ENCODE results near the gene CCNG2.

DNA sequence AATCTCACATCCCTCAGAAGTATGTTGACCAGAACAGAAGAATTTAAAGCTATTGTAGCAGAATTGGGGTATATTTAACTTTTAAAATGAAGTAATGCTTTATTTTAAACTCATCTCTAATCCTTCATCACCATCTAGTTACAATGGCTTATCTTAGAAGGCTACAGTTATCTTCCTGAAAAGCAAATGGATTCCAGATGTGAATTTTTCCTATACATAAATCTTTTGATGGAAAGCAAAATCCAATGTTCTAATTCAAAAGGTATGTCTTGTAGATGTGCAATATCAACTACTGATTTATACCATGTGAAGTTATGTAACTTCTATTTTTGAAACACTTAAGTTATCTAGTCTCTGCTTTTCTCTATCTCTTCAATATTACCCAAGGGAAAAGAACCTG lies 47.6 kb downstream of the CCNG2 start:
- TF ChIP-seq, protein P1, sequence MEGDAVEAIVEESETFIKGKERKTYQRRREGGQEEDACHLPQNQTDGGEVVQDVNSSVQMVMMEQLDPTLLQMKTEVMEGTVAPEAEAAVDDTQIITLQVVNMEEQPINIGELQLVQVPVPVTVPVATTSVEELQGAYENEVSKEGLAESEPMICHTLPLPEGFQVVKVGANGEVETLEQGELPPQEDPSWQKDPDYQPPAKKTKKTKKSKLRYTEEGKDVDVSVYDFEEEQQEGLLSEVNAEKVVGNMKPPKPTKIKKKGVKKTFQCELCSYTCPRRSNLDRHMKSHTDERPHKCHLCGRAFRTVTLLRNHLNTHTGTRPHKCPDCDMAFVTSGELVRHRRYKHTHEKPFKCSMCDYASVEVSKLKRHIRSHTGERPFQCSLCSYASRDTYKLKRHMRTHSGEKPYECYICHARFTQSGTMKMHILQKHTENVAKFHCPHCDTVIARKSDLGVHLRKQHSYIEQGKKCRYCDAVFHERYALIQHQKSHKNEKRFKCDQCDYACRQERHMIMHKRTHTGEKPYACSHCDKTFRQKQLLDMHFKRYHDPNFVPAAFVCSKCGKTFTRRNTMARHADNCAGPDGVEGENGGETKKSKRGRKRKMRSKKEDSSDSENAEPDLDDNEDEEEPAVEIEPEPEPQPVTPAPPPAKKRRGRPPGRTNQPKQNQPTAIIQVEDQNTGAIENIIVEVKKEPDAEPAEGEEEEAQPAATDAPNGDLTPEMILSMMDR (IDR thresholded peaks at IDR 0.05 in 8 of 11, conservative IDR thresholded peaks at IDR 0.05 in 3 of 11) = no peak
- no peak for TF ChIP-seq POLR2AphosphoS5 (IDR thresholded peaks at IDR 0.05)
